Lung (tissue), 12 donors: ENCODE data around the gene NOS1AP. TPM values are rescaled to one million over a fixed set of nuclear protein-coding genes. Genes with fewer than 3 reads are reported as not detected.

Experiments used
- ATAC-seq: fragments of 200-7000 bp; cut with Tn5 transposase; one replicate; pipeline ENCODE4 v1.9.1; 2020; ENCODE audit warnings: moderate number of reproducible peaks; ENCODE audit not compliant: insufficient read depth, low FRiP score
- DNase-seq, 3 donors: peaks; one replicate each; pipeline ENCODE4 v3.0.0-alpha.2; 2013 to 2017
- H3K27ac ChIP-seq, 2 donors: one replicate each; pipeline ENCODE4 v1.5.1; 2013; ENCODE audit warnings: mild to moderate bottlenecking in 2 of 2, moderate library complexity in 2 of 2, control low read depth in 1 of 2, inconsistent platforms in 1 of 2, low read depth in 1 of 2, low read length in 1 of 2
- H3K27me3 ChIP-seq, 3 donors: one replicate each; pipeline ENCODE4 v1.5.1; 2013; ENCODE audit warnings: low read length in 2 of 3; ENCODE audit not compliant: control insufficient read depth in 3 of 3, insufficient read depth in 3 of 3
- H3K36me3 ChIP-seq, 4 donors: one replicate each; pipeline ENCODE4 v1.5.1; 2013; ENCODE audit warnings: low read length in 4 of 4, mild to moderate bottlenecking in 1 of 4, moderate library complexity in 1 of 4; ENCODE audit not compliant: control insufficient read depth in 4 of 4, insufficient read depth in 4 of 4
- H3K4me1 ChIP-seq, 5 donors: one replicate each; pipeline ENCODE4 v1.5.1; 2013; ENCODE audit warnings: low read length in 5 of 5, mild to moderate bottlenecking in 2 of 5, moderate library complexity in 1 of 5; ENCODE audit not compliant: control insufficient read depth in 5 of 5, insufficient read depth in 5 of 5
- H3K4me3 ChIP-seq: one replicate; pipeline ENCODE4 v1.5.1; 2013; ENCODE audit warnings: mild to moderate bottlenecking, control low read depth, moderate library complexity
- H3K9ac ChIP-seq, 2 donors: one replicate each; pipeline ENCODE4 v1.5.1; 2013; ENCODE audit warnings: low read length in 2 of 2, control low read depth in 1 of 2; ENCODE audit not compliant: insufficient read depth in 1 of 2
- H3K9me3 ChIP-seq, 4 donors: one replicate each; pipeline ENCODE4 v1.5.1; 2013; ENCODE audit warnings: low read length in 3 of 4, mild to moderate bottlenecking in 1 of 4, moderate library complexity in 1 of 4; ENCODE audit not compliant: control insufficient read depth in 4 of 4, insufficient read depth in 3 of 4
- WGBS, 2 donors: extraction: QIAGEN DNeasy Blood & Tissue Kit; methylation state at CpG; one replicate each; pipeline ENCODE4 v1.1.7; 2013; 5-methylcytosine and 5-hydroxymethylcytosine counted together
- polyA plus RNA-seq, 2 donors: library from polyadenylated mRNA; stranded (reverse); fragments of 200-250 nt; gene quantifications; one replicate each; pipeline ENCODE4 v1.2.1, GENCODE V29; 2013
- total RNA-seq, 2 donors: library from RNA; depleted of rRNA in 1 of 2; stranded (reverse); fragments of >200 nt in 1 of 2; gene quantifications; one replicate each; pipeline ENCODE4 v1.2.1, GENCODE V29; 2014 to 2021
- TF ChIP-seq, protein P1 (sequence below): IDR thresholded peaks from 2 replicates; pipeline ENCODE4 v1.5.1; 2012; ENCODE audit warnings: mild to moderate bottlenecking; ENCODE audit errors: control extremely low read depth, extremely low read depth
- donor health status: control.
- donor health status: control.
- donor health status: Bipolar disorder and iron deficiency.
- donor health status: healthy.
- donor health status: DM: yes; HTN: yes; CAD: no.

The NOS1AP gene
- total and polyA plus RNA-seq, 4 donors, result 0.57 to 5.0 (median 1.2) TPM

DNA sequence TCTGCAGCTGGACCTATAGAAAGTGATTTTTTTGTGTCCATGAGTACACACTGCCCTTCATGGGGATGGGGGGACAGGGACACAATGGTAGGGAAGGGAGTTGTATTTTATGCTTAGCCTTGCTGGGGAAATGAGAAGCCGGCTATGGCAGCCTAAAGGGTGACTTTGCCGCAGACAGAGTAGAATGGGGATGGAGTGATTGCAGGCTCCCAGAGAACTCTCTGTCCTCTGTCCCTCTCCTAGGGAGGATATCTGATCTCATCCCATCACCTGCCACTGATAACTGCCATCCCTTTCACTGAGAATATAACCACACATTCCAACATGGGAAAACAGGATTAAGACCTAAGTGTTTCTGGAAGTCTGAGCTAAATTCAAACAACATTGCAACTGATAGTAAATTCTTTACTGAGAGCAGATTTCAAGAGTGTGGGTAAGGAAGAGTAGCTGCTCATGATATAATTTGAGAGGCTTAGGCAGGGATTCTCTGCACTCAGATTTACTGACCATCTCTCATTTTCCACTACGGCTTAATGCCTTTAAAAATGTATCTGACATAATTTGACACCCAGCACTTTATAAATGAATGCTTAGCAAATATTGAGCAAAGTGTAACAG, 328.6 kb downstream of the NOS1AP start:
- Histone ChIP-seq H3K9me3 (no peaks in the 10 kb centered on the region), H3K36me3 (no peaks in the 10 kb centered on the region), H3K9ac (no peak overlapping the region), H3K27ac (no peak overlapping the region), H3K27me3 (no peaks in the 10 kb centered on the region), H3K4me1 (peaks cover 0 to 1% (median 0%) of the 10 kb centered on the region in 5 donors), H3K4me3 (no peak overlapping the region)
- no peak for ATAC-seq
- DNase-seq, result no peak
- TF ChIP-seq, protein P1, sequence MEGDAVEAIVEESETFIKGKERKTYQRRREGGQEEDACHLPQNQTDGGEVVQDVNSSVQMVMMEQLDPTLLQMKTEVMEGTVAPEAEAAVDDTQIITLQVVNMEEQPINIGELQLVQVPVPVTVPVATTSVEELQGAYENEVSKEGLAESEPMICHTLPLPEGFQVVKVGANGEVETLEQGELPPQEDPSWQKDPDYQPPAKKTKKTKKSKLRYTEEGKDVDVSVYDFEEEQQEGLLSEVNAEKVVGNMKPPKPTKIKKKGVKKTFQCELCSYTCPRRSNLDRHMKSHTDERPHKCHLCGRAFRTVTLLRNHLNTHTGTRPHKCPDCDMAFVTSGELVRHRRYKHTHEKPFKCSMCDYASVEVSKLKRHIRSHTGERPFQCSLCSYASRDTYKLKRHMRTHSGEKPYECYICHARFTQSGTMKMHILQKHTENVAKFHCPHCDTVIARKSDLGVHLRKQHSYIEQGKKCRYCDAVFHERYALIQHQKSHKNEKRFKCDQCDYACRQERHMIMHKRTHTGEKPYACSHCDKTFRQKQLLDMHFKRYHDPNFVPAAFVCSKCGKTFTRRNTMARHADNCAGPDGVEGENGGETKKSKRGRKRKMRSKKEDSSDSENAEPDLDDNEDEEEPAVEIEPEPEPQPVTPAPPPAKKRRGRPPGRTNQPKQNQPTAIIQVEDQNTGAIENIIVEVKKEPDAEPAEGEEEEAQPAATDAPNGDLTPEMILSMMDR, result no peak
- 74 to 79% methylated on average over 3 of the region's 3 CpGs for WGBS, 2 donors

DNA sequence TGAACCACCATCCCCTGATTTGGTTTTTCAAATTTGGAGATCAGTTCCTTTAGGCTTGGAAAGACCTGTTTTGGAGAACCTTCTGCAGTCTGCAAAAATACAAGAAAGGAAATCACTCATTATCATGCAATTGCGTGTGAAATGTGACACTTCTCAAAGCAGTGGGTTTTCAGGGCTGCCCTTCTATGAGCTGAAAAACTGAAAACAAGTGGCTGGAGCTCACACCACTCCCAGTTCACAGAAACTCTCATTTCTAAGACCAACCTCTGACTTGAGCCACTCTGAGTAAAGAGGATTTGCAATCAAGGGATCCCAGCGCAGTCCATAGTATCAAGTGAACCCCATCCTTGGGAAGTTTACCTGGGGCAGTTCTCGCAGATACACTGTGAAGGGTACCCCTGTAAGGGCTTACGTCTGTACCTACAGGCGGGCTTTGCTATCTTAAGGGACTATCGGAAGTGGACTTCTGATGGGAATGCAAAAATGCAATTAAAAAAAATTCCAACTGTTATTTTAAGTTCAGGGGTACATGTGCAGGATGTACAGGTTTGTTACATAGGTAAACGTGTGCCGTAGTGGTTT, 329.6 kb downstream of the NOS1AP start:
- 85 to 92% methylated on average over 8 of the region's 8 CpGs for WGBS, 2 donors
- Histone ChIP-seq H3K9me3 (no peaks in the 10 kb centered on the region), H3K4me3 (no peak overlapping the region), H3K4me1 (peaks cover 0 to 1% (median 0%) of the 10 kb centered on the region in 5 donors), H3K9ac (no peak overlapping the region), H3K27ac (no peak overlapping the region), H3K36me3 (no peaks in the 10 kb centered on the region), H3K27me3 (no peaks in the 10 kb centered on the region)
- no peak for DNase-seq
- no peak for ATAC-seq
- TF ChIP-seq, protein P1, result no peak

DNA sequence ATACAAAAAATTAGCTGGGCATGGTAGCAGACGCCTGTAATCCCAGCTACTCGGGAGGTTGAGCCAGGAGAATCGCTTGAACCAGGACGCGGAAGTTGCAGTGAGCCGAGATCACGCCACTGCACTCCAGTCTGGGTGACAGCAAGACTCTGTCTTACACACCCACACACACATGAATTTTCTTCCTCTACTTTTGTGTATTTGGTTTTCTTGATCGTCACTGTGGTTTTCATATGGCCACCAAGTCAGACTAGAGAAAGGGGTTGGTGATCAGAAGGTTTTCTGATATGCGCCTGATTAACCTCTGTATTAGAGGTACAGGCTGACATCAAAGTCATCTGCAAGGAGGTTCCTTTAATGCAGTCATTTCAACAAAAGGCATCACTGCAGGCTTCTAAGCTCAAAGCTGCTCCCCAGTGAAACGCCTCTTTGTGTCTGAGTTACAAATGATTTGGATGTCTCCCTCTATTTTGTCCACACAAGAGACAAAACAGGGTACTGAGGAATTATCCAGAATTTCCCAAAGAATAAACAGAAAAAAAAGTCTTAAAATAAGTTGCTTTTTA, 331.4 kb downstream of the NOS1AP start:
- Histone ChIP-seq H3K27ac (no peak overlapping the region), H3K9ac (no peak overlapping the region), H3K36me3 (no peaks in the 10 kb centered on the region), H3K9me3 (no peaks in the 10 kb centered on the region), H3K4me1 (peaks cover 0 to 1% (median 0%) of the 10 kb centered on the region in 5 donors), H3K27me3 (no peaks in the 10 kb centered on the region), H3K4me3 (no peak overlapping the region)
- WGBS, 2 donors, result 92 to 94% methylated on average over 10 of the region's 10 CpGs
- ATAC-seq (no peak), DNase-seq (no peak)
- TF ChIP-seq, protein P1, result no peak
